CD4-positive, alpha-beta T cell (primary cell): ENCODE data around the gene MRAP. TPM values are rescaled to one million over a fixed set of nuclear protein-coding genes. Genes with fewer than 3 reads are reported as not detected.

Source experiments
- ATAC-seq: fragments of 200-7000 bp; cut with Tn5 transposase; one replicate; pipeline ENCODE4 v1.10.0; 2022; ENCODE audit warnings: mild to moderate bottlenecking; ENCODE audit not compliant: poor library complexity
- CTCF ChIA-PET: fragments of 350-600 bp; sonication (Branson Sonifier 250); formaldehyde crosslinking; loops from one replicate; lab custom pipeline; 2021; ENCODE audit warnings: antibody characterized with exemption, inconsistent platforms; lab: Charles Lee
- POLR2A ChIA-PET: fragments of 350-600 bp; sonication (Branson Sonifier 250); formaldehyde crosslinking; loops from one replicate; lab custom pipeline; 2021; ENCODE audit warnings: antibody characterized with exemption, inconsistent platforms; lab: Charles Lee
- DNase-seq, 14 experiments: peaks; one replicate each; pipeline ENCODE4 v3.0.0-alpha.2; 2013 to 2020; ENCODE audit warnings: mixed read lengths in 2 of 14
- H3K27ac ChIP-seq, 2 donors: one replicate each; pipeline versions ENCODE4 v1.5.1 to v1.7.0; 2013; ENCODE audit warnings: low read length in 2 of 2, low read depth in 1 of 2, mild to moderate bottlenecking in 1 of 2
- H3K27me3 ChIP-seq, 2 experiments: 1 replicate in 1 of 2; 2 replicates in 1 of 2; pipeline versions ENCODE4 v1.6.1 to v1.7.0; 2013; ENCODE audit warnings: low read length in 2 of 2, control low read depth in 1 of 2, mild to moderate bottlenecking in 1 of 2, moderate library complexity in 1 of 2; ENCODE audit not compliant: insufficient read depth in 2 of 2, control insufficient read depth in 1 of 2
- H3K36me3 ChIP-seq: one replicate; pipeline ENCODE4 v1.6.1; 2013; ENCODE audit warnings: low read length, control low read depth; ENCODE audit not compliant: insufficient read depth
- H3K4me1 ChIP-seq: one replicate; pipeline ENCODE4 v1.6.1; 2013; ENCODE audit warnings: low read length, control low read depth; ENCODE audit not compliant: insufficient read depth
- H3K4me3 ChIP-seq: one replicate; pipeline ENCODE4 v1.5.1; 2013; ENCODE audit warnings: mild to moderate bottlenecking, low read length, moderate library complexity
- H3K9me3 ChIP-seq, 2 experiments: 1 replicate in 1 of 2; 2 replicates in 1 of 2; pipeline versions ENCODE4 v1.6.1 to v1.7.0; 2013; ENCODE audit warnings: low read length in 2 of 2, mild to moderate bottlenecking in 2 of 2, control low read depth in 1 of 2, moderate library complexity in 1 of 2; ENCODE audit not compliant: control insufficient read depth in 1 of 2, insufficient read depth in 1 of 2
- H3K27ac Mint-ChIP-seq: one replicate; pipeline ENCODE4 v1.8.0; 2020; ENCODE audit warnings: mixed read lengths
- H3K27me3 Mint-ChIP-seq: one replicate; pipeline ENCODE4 v1.8.0; 2021; ENCODE audit warnings: mixed read lengths
- H3K36me3 Mint-ChIP-seq: one replicate; pipeline ENCODE4 v1.8.0; 2021; ENCODE audit warnings: low read depth, mixed read lengths
- H3K4me1 Mint-ChIP-seq: one replicate; pipeline ENCODE4 v1.8.0; 2021; ENCODE audit warnings: low read depth, mixed read lengths
- H3K4me3 Mint-ChIP-seq: one replicate; pipeline ENCODE4 v1.8.0; 2020; ENCODE audit warnings: mild to moderate bottlenecking, mixed read lengths
- H3K9me3 Mint-ChIP-seq: one replicate; pipeline ENCODE4 v1.8.0; 2020; ENCODE audit warnings: mixed read lengths
- intact Hi-C, 2 experiments: fragments of 100-400 bp; cut with DNase I in 1 of 2; cut with micrococcal nuclease in 1 of 2; formaldehyde crosslinking; loops; one replicate each; pipeline versions ENCODE4 v1.15.1 to v1.9.0; 2023 to 2025; cut with DNase I, micrococcal nuclease
- total RNA-seq, 174 experiments: library from RNA in 2 of 174; stranded (reverse) in 2 of 174; gene quantifications; one replicate each; pipeline ENCODE4 v1.2.3 and lab custom pipeline; 2021 to 2026
- TF ChIP-seq, protein P1 (sequence below): fragments of 200-600 bp; IDR thresholded peaks from one replicate; pipeline ENCODE4 v1.8.0; 2022; ENCODE audit warnings: antibody characterized with exemption, mild to moderate bottlenecking

The MRAP gene
- total RNA-seq, 2 experiments from 2014 or later, result not detected

- Mint-ChIP-seq H3K4me3 (no peak overlapping the region), H3K27ac (no peak overlapping the region), H3K4me1 (no peaks in the 10 kb centered on the region), H3K27me3 (no peaks in the 10 kb centered on the region), H3K36me3 (peaks cover 98% of the 10 kb centered on the region), H3K9me3 (no peaks in the 10 kb centered on the region)
- intact Hi-C loops, result no loop called here
- Histone ChIP-seq H3K4me1 (no peaks in the 10 kb centered on the region), H3K36me3 (peaks cover 95% of the 10 kb centered on the region), H3K27ac (no peak overlapping the region), H3K9me3 (no peaks in the 10 kb centered on the region), H3K27me3 (no peaks in the 10 kb centered on the region), H3K4me3 (no peak overlapping the region)
- POLR2A ChIA-PET, result no interaction called here
- ATAC-seq (no peak), DNase-seq (no peak)
- TF ChIP-seq, protein P1, sequence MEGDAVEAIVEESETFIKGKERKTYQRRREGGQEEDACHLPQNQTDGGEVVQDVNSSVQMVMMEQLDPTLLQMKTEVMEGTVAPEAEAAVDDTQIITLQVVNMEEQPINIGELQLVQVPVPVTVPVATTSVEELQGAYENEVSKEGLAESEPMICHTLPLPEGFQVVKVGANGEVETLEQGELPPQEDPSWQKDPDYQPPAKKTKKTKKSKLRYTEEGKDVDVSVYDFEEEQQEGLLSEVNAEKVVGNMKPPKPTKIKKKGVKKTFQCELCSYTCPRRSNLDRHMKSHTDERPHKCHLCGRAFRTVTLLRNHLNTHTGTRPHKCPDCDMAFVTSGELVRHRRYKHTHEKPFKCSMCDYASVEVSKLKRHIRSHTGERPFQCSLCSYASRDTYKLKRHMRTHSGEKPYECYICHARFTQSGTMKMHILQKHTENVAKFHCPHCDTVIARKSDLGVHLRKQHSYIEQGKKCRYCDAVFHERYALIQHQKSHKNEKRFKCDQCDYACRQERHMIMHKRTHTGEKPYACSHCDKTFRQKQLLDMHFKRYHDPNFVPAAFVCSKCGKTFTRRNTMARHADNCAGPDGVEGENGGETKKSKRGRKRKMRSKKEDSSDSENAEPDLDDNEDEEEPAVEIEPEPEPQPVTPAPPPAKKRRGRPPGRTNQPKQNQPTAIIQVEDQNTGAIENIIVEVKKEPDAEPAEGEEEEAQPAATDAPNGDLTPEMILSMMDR, result no peak
- CTCF ChIA-PET, result no interaction called here
These were observed 22.1 kb downstream of the MRAP start for GRCh38 chr21:32320726-32321125.

GRCh38 chr21:32321480-32321879, 22.8 kb downstream of the MRAP start:
- Mint-ChIP-seq H3K4me1 (no peaks in the 10 kb centered on the region), H3K9me3 (no peaks in the 10 kb centered on the region), H3K27ac (no peak overlapping the region), H3K27me3 (no peaks in the 10 kb centered on the region), H3K36me3 (peaks cover 98% of the 10 kb centered on the region), H3K4me3 (no peak overlapping the region)
- Histone ChIP-seq H3K4me3 (no peak overlapping the region), H3K36me3 (peaks cover 97% of the 10 kb centered on the region), H3K27ac (no peak overlapping the region), H3K9me3 (no peaks in the 10 kb centered on the region), H3K27me3 (no peaks in the 10 kb centered on the region), H3K4me1 (no peaks in the 10 kb centered on the region)
- ATAC-seq (no peak), DNase-seq (no peak)
- ChIA-PET POLR2A (no interaction called here), CTCF (no interaction called here)
- intact Hi-C loops, result no loop called here
- TF ChIP-seq, protein P1, result no peak

GRCh38 chr21:32322103-32322502, 23.4 kb downstream of the MRAP start:
- POLR2A ChIA-PET, result no interaction called here
- Histone ChIP-seq H3K27me3 (no peaks in the 10 kb centered on the region), H3K36me3 (peaks cover 97% of the 10 kb centered on the region), H3K9me3 (no peaks in the 10 kb centered on the region), H3K4me1 (no peaks in the 10 kb centered on the region), H3K4me3 (no peak overlapping the region), H3K27ac (no peak overlapping the region)
- ATAC-seq, result no peak
- Mint-ChIP-seq H3K9me3 (no peaks in the 10 kb centered on the region), H3K27me3 (no peaks in the 10 kb centered on the region), H3K36me3 (peaks cover 99% of the 10 kb centered on the region), H3K27ac (no peak overlapping the region), H3K4me3 (no peak overlapping the region), H3K4me1 (no peaks in the 10 kb centered on the region)
- TF ChIP-seq, protein P1, result no peak
- intact Hi-C loops, result no loop called here
- DNase-seq, result no peak
- CTCF ChIA-PET, result no interaction called here
